Activated CD8-positive, alpha-beta memory T cell treated with anti-CD3 and anti-CD28 coated beads, Interleukin-2, amount 50 U/mL, for 4 hours (primary cell): ENCODE measurements around the gene ZFAND3.
"Not testable (repeated sequence)": the region's sequence is repeated elsewhere in the genome, so short reads cannot be mapped to it uniquely, and the experiment has no call there.

ENCODE experiments used
- DNase-seq: peaks from one replicate; pipeline ENCODE4 v3.0.0-alpha.2; 2020

Gene ZFAND3

DNA sequence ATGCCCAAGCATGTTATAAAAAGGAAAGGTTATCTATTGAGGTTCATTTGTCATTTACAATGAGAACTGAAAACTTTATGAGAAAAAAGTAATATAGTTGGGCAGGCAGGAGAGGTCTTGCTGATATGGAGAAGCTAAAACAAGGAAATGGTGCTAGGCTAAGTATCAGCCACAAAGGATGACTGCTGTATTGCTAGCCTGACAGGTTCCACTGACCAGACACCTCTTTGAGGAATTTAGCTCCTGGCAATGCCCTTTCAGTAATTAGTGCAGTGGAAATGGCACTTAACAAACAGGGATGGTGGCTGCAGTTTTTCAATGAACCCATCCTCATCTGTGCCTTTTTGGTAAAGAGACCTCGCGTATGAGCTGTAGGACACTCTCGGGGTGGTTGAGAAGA lies 284.4 kb downstream of the ZFAND3 start:
- DNase-seq = no peak

DNA sequence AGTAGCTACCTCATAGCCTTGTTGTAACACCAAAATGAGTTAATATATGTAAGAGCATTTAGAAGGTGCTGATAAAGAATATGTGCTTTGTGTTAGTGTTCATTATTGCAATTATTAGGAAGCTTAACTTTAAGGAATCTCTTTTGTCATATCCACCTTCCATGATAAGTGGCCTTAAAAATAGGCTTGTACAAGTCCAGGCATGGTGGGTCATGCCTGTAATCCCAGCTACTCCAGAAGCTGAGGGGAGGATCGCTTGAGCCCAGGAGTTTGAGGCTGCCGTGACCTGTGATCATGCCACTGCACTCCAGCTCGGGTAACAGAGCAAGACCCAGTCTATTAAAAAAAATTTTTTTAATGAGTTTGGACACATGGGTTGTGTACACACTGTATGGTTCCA lies 285.5 kb downstream of the ZFAND3 start:
- no peak for DNase-seq

DNA sequence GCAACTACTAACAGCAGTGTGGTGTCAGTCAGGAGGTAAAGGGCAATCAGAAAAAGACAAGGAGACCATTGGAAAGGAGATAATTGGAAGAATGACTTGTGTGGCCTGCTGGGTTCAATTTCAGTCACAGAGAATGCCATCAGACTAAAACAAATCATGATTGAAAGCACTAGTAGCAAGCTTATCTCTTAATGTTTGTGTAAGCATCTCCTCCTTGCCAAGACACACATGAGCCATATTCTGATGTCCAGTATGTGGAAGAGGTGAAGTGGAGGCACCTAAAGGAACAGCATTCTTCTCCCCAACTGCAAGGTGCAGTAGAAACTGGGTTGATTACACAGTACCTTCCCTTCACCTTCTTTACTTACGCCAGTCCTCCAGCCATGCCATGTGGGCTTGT lies 287.5 kb downstream of the ZFAND3 start:
- DNase-seq = no peak

GRCh38 chr6:38110481-38110971 lies 291.0 kb downstream of the ZFAND3 start:
- no peak for DNase-seq

DNA sequence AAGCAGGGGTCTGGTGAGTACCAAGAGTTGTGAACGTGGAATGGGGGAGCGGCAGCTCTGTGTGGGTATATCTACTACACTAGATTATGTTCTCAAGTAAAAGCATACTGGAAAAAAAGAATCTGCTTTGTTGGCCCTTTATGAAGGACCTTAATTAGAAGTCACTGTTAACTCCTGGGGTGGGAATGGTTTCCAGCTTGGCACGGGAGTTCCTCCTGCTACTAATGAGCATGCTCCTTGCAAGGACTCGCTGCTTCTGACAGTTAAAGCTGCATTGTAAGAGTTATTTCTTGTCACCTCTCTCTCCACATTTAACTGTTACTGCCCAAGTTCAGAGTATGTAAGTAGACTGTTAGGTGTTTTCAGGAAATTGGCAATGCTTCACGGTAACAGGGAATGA lies 292.7 kb downstream of the ZFAND3 start:
- no peak for DNase-seq

DNA sequence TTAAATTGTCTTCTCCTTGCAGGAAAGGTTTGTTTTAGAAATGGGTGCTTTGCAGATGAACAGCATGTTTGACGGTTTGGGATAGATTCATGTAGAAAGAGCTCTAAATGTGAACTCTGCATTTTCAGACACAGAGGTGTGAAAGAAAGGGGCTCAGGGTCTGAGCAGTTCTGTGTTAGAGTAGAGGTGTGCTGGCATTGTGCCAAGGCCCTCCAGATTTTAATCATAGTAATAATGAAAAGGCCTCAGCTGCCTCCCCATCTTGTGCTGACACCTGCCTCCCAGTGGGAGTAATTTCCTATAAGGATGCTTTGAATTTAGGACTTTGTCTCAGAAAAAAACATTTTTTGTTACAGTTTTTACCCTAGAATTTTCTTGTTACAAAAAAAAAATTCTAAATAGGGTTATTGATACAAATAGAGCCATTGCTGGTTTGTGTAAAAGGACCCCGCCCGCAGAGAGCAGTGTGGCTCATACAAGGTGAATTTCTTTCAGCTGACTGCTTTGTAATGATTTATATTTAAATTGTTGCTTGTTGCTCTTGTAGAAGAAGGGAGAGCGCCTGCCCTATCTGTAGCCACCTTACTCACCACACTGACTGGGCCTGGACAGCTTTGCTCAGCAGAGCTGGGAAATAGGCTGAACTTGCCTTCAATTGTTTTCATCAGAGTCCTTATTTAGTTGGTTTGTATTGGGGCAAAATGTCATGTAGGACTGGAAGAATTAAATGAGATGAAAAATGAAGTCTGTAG lies 294.5 kb downstream of the ZFAND3 start:
- DNase-seq = no peak

GRCh38 chr6:38114976-38115625 lies 295.6 kb downstream of the ZFAND3 start:
- DNase-seq = no peak

DNA sequence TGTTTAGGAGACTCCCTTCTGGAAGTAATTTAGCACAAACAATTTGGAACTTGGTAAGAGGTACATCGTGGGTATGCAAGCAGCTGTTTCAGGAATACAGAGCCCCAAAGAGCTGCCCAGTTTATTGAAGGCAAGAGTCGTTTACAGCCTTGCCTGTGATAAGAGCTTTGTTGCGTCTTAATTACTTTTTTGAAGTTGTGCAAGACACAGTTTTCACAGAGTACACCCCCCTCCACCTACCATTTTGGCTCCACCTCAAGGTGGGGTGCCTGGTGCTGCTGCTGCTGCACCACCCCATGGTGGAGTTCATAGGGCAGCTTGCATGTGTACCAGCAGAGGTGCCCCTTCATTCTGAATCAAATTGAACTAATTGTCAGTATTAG lies 296.1 kb downstream of the ZFAND3 start:
- no peak for DNase-seq

DNA sequence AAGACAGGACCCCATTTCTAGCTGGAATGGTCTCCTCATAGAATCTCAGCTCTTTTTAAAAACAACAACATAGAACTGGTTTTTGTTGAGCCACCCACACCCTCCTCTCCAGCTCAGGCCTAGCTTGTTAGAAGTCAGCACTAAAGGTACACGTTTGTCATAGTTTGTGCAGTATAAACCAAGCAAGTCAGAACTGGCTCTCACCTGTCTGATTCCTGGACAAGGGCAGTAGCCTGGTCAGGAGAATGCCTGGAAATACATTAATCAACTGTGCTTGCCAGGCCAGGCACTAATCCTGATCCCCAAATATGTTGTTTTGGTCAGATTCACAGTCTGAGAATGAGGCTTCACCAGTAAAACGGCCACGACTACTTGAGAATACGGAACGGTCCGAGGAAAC lies 296.7 kb downstream of the ZFAND3 start:
- DNase-seq = no peak

- DNase-seq = no peak
These were observed 297.8 kb downstream of the ZFAND3 start for GRCh38 chr6:38117281-38117680.

- DNase-seq = no peak
These were observed 299.4 kb downstream of the ZFAND3 start for GRCh38 chr6:38118791-38119365.

DNA sequence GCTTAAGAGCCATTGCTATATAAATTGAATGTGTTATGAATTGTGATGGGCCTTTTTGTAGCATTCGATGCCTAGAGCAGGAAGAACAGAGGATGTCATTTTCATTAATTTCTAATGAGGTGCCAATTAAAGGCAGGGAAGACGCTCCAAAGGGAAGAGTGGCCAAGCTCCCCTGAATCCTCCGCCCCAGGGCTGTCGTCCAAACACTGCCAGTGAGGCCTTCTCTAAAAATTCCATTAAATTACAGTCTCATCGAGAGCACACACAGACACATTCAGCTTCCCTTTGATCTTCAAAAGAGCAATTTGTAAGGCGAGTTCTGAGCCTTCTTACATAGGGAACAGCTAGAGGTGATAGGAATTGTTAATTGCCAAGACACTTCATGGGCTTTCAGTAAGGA lies 300.0 kb downstream of the ZFAND3 start:
- no peak for DNase-seq

DNA sequence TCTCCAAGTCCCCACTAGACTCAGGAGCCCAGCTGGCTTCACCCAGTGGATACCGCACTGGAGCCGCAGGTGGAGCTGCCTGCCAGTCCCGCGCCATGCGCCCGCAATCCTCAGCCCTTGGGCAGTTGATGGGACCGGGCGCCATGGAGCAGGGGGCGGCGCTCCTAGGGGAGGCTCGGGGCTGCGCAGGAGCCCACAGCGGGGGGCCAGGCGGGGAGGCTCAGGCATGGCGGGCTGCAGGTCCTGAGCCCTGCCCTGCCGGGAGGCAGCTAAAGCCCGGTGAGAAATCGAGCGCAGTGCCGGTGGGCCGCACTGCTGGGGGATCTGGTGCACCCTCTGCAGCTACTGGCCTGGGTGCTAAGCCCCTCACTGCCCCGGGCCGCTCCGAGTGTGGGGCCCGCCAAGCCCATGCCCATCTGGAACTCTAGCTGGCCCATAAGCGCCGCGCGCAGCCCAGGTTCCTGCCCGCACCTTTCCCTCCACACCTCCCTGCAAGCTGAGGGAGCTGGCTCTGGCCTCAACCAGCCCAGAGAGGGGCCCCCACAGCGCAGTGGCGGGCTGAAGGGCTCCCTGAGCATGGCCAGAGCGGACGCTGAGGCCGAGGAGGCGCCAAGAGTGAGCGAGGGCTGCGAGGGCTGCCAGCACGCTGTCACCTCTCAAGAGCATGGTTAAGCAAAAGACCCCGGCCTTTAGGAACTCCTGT lies 304.8 kb downstream of the ZFAND3 start:
- not testable (repeated sequence) for DNase-seq

DNA sequence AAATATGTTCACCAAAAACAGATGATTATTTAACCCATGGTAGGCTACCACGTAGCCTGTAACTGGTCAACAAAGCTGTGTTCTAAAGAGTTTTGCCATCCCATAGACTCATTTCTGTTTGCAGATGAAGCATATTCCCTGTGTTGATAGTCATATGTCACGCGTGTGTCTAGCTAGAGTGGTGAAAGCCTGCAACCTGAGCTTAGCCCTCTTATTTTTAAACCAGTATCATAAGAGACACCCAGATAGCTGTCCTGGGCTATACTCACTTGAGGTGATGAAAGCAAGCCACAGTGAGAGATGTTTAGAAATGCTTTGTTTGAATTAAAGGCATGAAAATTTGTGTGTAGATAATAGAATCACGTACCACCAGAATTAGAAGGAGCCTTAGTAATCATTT lies 307.8 kb downstream of the ZFAND3 start:
- no peak for DNase-seq

GRCh38 chr6:38131527-38131965 lies 312.0 kb downstream of the ZFAND3 start:
- no peak for DNase-seq

- no peak for DNase-seq
These were observed 314.6 kb downstream of the ZFAND3 start for GRCh38 chr6:38133932-38134703.

DNA sequence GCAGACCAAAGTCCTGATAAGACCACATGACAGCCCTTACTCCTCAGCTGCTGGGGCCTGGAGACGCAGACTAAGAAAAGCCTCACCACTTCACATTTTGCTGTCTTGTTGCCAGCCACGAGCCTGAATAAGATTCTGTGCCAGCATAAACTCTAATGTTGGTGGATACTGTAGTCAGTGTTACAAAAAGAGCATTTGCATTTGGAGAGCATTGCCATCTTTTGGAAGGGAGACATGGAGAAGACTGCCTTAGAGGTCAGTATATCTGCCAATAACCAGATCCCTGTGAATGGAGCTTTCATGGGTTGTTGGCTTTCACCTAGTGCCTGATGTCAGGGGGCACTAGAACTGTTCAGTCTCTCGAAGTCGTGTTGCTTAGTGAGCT lies 315.2 kb downstream of the ZFAND3 start:
- no peak for DNase-seq

DNA sequence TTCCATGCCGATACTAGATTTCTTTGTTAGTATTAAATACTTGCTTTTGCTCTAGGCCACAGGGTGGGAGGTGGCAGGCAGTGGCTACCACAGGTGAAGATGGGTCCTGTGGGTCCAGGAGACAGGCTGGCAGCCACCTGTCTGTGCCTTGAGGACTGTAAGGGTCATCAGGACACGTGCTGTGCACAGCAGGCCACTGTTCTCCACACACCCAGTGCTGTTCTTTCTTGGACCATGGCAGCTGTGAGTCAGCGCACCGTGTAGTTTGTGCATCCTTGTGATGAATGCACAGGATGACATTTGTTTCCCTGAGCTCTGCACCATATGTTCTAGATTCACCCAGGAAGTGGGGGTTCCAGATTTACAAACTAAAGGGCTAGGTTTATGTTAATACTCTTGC lies 317.0 kb downstream of the ZFAND3 start:
- no peak for DNase-seq

GRCh38 chr6:38137608-38138265 lies 318.2 kb downstream of the ZFAND3 start:
- DNase-seq = no peak

- no peak for DNase-seq
These were observed 318.8 kb downstream of the ZFAND3 start for GRCh38 chr6:38138374-38138773.

GRCh38 chr6:38141085-38141484 lies 321.6 kb downstream of the ZFAND3 start:
- no peak for DNase-seq

- no peak for DNase-seq
These were observed 322.2 kb downstream of the ZFAND3 start for GRCh38 chr6:38141716-38142115.
